Measurements from ENCODE around the gene ARL15. TPM values are rescaled to one million over a fixed set of nuclear protein-coding genes. Genes with fewer than 3 reads are reported as not detected.
A peak's percentile ranks its signal among the peaks of the same experiment; 100 is the strongest.

Gene ARL15
- total and polyA plus RNA-seq, 5 donors from 2014 or later = 16.5 to 27.7 (median 19.1) TPM

- no peaks in the 10 kb centered on the region for H3K36me3 ChIP-seq (ENCODE audit: control insufficient read depth, insufficient read depth, low read length)
- H3K9me3 Mint-ChIP-seq = peaks cover 0 to 5% (median 0%) of the 10 kb centered on the region in 7 donors
- no peaks in the 10 kb centered on the region for H3K27me3 ChIP-seq (ENCODE audit: control insufficient read depth, insufficient read depth, low read length)
- no peaks in the 10 kb centered on the region for H3K27me3 Mint-ChIP-seq
- no peaks in the 10 kb centered on the region for H3K9me3 ChIP-seq (ENCODE audit: control insufficient read depth in 2 of 2, low read length in 2 of 2)
- H3K4me1 ChIP-seq (ENCODE audit: control insufficient read depth, insufficient read depth, low read length, poor library complexity, severe bottlenecking) = no peaks in the 10 kb centered on the region
- peaks cover 18% of the 10 kb centered on the region for H3K36me3 Mint-ChIP-seq
- no peak overlapping the region for H3K27ac Mint-ChIP-seq
- no peak overlapping the region for H3K4me3 ChIP-seq (ENCODE audit: low read depth, low read length)
- no peak overlapping the region for H3K27ac ChIP-seq (ENCODE audit: insufficient read depth, low read length, poor library complexity, severe bottlenecking)
- ATAC-seq (ENCODE audit: low read depth in 2 of 2) (no peak), DNase-seq (no peak)
- no peaks in the 10 kb centered on the region for H3K4me1 Mint-ChIP-seq
- no peak overlapping the region for H3K4me3 Mint-ChIP-seq
These were observed 416.7 kb downstream of the ARL15 start for GRCh38 chr5:53893626-53894025.

DNA sequence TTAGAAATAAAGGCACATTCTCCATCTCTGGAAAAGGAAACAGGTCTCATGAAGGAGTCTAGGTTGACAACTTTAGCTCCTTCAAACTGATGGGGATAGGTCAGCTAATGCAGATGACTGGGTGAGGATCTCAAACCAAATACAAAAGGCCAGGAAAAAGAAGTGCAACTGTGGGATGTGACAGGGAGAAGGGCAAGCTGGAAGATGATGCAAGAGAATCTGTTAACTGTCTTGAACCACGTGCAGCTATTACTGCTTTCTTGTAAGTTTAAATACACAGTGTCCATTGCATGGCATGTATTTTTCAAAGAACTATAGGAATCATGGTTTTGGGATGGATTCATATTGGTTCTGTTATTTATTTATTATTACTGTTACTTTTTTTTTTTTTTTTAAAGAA is 418.1 kb downstream of the ARL15 start:
- H3K27ac Mint-ChIP-seq = no peak overlapping the region
- H3K36me3 Mint-ChIP-seq = peaks cover 15% of the 10 kb centered on the region
- no peaks in the 10 kb centered on the region for H3K9me3 ChIP-seq (ENCODE audit: control insufficient read depth in 2 of 2, low read length in 2 of 2)
- no peaks in the 10 kb centered on the region for H3K27me3 ChIP-seq (ENCODE audit: control insufficient read depth, insufficient read depth, low read length)
- no peaks in the 10 kb centered on the region for H3K4me1 Mint-ChIP-seq
- no peak overlapping the region for H3K27ac ChIP-seq (ENCODE audit: insufficient read depth, low read length, poor library complexity, severe bottlenecking)
- H3K4me1 ChIP-seq (ENCODE audit: control insufficient read depth, insufficient read depth, low read length, poor library complexity, severe bottlenecking) = no peaks in the 10 kb centered on the region
- H3K4me3 ChIP-seq (ENCODE audit: low read depth, low read length) = no peak overlapping the region
- no peaks in the 10 kb centered on the region for H3K36me3 ChIP-seq (ENCODE audit: control insufficient read depth, insufficient read depth, low read length)
- DNase-seq = no peak
- H3K9me3 Mint-ChIP-seq = no peaks in the 10 kb centered on the region
- no peak for ATAC-seq (ENCODE audit: low read depth in 2 of 2)
- no peak overlapping the region for H3K4me3 Mint-ChIP-seq
- H3K27me3 Mint-ChIP-seq = no peaks in the 10 kb centered on the region

DNA sequence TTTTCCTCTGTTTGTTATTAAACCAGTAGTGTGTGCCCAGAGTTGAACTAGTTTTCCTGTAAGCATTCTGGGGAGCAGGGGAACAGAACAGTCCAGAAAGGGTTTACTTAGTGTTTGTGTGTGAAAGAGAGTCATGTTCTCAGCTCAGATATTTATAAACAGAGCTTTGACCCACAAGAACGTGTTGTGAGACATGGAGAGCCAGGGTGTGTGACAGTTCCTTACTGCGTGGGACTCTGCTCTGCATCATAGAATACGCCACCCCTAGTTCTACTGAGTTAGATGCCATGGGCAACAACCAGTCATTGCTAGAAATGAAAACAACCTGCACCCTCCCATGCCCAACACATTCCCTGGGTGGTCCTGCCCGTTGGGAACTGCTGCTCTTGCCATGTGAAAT is 419.2 kb downstream of the ARL15 start:
- no peaks in the 10 kb centered on the region for H3K4me1 ChIP-seq (ENCODE audit: control insufficient read depth, insufficient read depth, low read length, poor library complexity, severe bottlenecking)
- H3K4me3 ChIP-seq (ENCODE audit: low read depth, low read length) = no peak overlapping the region
- no peaks in the 10 kb centered on the region for H3K4me1 Mint-ChIP-seq
- ATAC-seq (ENCODE audit: low read depth in 2 of 2) = no peak
- H3K27ac Mint-ChIP-seq = no peak overlapping the region
- peaks cover 14% of the 10 kb centered on the region for H3K36me3 Mint-ChIP-seq
- H3K27me3 ChIP-seq (ENCODE audit: control insufficient read depth, insufficient read depth, low read length) = no peaks in the 10 kb centered on the region
- H3K4me3 Mint-ChIP-seq = no peak overlapping the region
- no peaks in the 10 kb centered on the region for H3K27me3 Mint-ChIP-seq
- H3K27ac ChIP-seq (ENCODE audit: insufficient read depth, low read length, poor library complexity, severe bottlenecking) = no peak overlapping the region
- no peak for DNase-seq
- no peaks in the 10 kb centered on the region for H3K36me3 ChIP-seq (ENCODE audit: control insufficient read depth, insufficient read depth, low read length)
- H3K9me3 Mint-ChIP-seq = no peaks in the 10 kb centered on the region
- H3K9me3 ChIP-seq (ENCODE audit: control insufficient read depth in 2 of 2, low read length in 2 of 2) = no peaks in the 10 kb centered on the region

DNA sequence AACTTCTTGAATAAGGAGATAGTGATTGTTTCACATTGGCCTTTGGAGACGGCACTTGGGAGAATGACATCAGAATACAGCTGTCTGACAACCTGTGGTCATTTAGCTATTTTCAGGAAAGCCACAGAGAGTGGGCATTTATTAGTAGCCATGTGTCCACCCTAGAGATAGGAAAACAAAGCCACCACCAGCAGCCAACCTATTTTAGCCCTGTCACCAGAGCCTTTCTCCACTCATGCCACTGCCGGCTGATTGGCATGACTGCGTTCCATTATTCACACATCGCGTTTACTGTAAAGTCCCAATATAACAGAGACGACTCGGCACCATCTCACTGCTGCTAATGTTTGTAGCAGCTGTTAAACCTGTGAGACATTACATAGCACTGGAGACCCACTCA is 419.9 kb downstream of the ARL15 start:
- Histone ChIP-seq H3K36me3 (ENCODE audit: control insufficient read depth, insufficient read depth, low read length) (no peaks in the 10 kb centered on the region), H3K27me3 (ENCODE audit: control insufficient read depth, insufficient read depth, low read length) (no peaks in the 10 kb centered on the region), H3K27ac (ENCODE audit: insufficient read depth, low read length, poor library complexity, severe bottlenecking) (no peak overlapping the region), H3K4me3 (ENCODE audit: low read depth, low read length) (no peak overlapping the region), H3K9me3 (ENCODE audit: control insufficient read depth in 2 of 2, low read length in 2 of 2) (no peaks in the 10 kb centered on the region), H3K4me1 (ENCODE audit: control insufficient read depth, insufficient read depth, low read length, poor library complexity, severe bottlenecking) (no peaks in the 10 kb centered on the region)
- DNase-seq (no peak), ATAC-seq (ENCODE audit: low read depth in 2 of 2) (no peak)
- Mint-ChIP-seq H3K4me3 (no peak overlapping the region), H3K9me3 (no peaks in the 10 kb centered on the region), H3K27me3 (no peaks in the 10 kb centered on the region), H3K36me3 (peaks cover 14% of the 10 kb centered on the region), H3K27ac (no peak overlapping the region), H3K4me1 (no peaks in the 10 kb centered on the region)

- Mint-ChIP-seq H3K4me3 (no peak overlapping the region), H3K27ac (peak overlapping the region in 1 of 3 donors; percentile 60), H3K9me3 (no peaks in the 10 kb centered on the region), H3K27me3 (no peaks in the 10 kb centered on the region), H3K4me1 (peaks cover 0 to 4% (median 0%) of the 10 kb centered on the region in 4 donors), H3K36me3 (peaks cover 16% of the 10 kb centered on the region)
- ATAC-seq (ENCODE audit: low read depth in 2 of 2) (no peak), DNase-seq (no peak)
- Histone ChIP-seq H3K9me3 (ENCODE audit: control insufficient read depth in 2 of 2, low read length in 2 of 2) (no peaks in the 10 kb centered on the region), H3K36me3 (ENCODE audit: control insufficient read depth, insufficient read depth, low read length) (no peaks in the 10 kb centered on the region), H3K4me3 (ENCODE audit: low read depth, low read length) (no peak overlapping the region), H3K4me1 (ENCODE audit: control insufficient read depth, insufficient read depth, low read length, poor library complexity, severe bottlenecking) (no peaks in the 10 kb centered on the region), H3K27ac (ENCODE audit: insufficient read depth, low read length, poor library complexity, severe bottlenecking) (no peak overlapping the region), H3K27me3 (ENCODE audit: control insufficient read depth, insufficient read depth, low read length) (no peaks in the 10 kb centered on the region)
These were observed 425.5 kb downstream of the ARL15 start for GRCh38 chr5:53884844-53885243.

- no peak for ATAC-seq (ENCODE audit: low read depth in 2 of 2)
- Mint-ChIP-seq H3K9me3 (no peaks in the 10 kb centered on the region), H3K27ac (no peak overlapping the region), H3K36me3 (peaks cover 15% of the 10 kb centered on the region), H3K27me3 (no peaks in the 10 kb centered on the region), H3K4me1 (peaks cover 0 to 4% (median 0%) of the 10 kb centered on the region in 4 donors), H3K4me3 (no peak overlapping the region)
- Histone ChIP-seq H3K27ac (ENCODE audit: insufficient read depth, low read length, poor library complexity, severe bottlenecking) (no peak overlapping the region), H3K27me3 (ENCODE audit: control insufficient read depth, insufficient read depth, low read length) (no peaks in the 10 kb centered on the region), H3K9me3 (ENCODE audit: control insufficient read depth in 2 of 2, low read length in 2 of 2) (no peaks in the 10 kb centered on the region), H3K36me3 (ENCODE audit: control insufficient read depth, insufficient read depth, low read length) (no peaks in the 10 kb centered on the region), H3K4me1 (ENCODE audit: control insufficient read depth, insufficient read depth, low read length, poor library complexity, severe bottlenecking) (no peaks in the 10 kb centered on the region), H3K4me3 (ENCODE audit: low read depth, low read length) (no peak overlapping the region)
- no peak for DNase-seq
These were observed 426.0 kb downstream of the ARL15 start for GRCh38 chr5:53884417-53884816.

DNA sequence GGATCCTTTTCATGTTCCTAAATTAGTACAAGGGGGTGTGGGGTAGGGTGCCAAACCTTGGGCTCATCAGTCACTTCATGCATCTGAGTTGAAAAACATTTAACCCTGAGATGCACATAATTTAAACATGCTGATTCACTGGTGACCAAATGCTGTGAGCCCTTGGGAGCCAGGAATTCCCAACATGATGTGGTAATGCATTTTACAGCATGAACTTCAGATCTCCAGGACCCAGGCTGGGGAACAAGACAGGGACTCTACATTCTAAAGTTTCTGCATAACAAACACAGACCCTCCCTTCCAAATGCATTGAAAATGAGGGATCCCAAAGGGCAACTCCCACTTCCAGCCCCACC is 427.7 kb downstream of the ARL15 start:
- no peaks in the 10 kb centered on the region for H3K27me3 ChIP-seq (ENCODE audit: control insufficient read depth, insufficient read depth, low read length)
- Mint-ChIP-seq H3K4me3 (no peak overlapping the region), H3K4me1 (peaks cover 0 to 4% (median 0%) of the 10 kb centered on the region in 4 donors), H3K36me3 (peaks cover 10% of the 10 kb centered on the region), H3K27ac (no peak overlapping the region), H3K27me3 (no peaks in the 10 kb centered on the region), H3K9me3 (peaks cover 0 to 1% (median 0%) of the 10 kb centered on the region in 7 donors)
- no peak overlapping the region for H3K27ac ChIP-seq (ENCODE audit: insufficient read depth, low read length, poor library complexity, severe bottlenecking)
- H3K4me1 ChIP-seq (ENCODE audit: control insufficient read depth, insufficient read depth, low read length, poor library complexity, severe bottlenecking) = no peaks in the 10 kb centered on the region
- H3K4me3 ChIP-seq (ENCODE audit: low read depth, low read length) = no peak overlapping the region
- DNase-seq (no peak), ATAC-seq (ENCODE audit: low read depth in 2 of 2) (no peak)
- no peaks in the 10 kb centered on the region for H3K9me3 ChIP-seq (ENCODE audit: control insufficient read depth in 2 of 2, low read length in 2 of 2)
- no peaks in the 10 kb centered on the region for H3K36me3 ChIP-seq (ENCODE audit: control insufficient read depth, insufficient read depth, low read length)

- Mint-ChIP-seq H3K4me3 (no peak overlapping the region), H3K27ac (no peak overlapping the region), H3K36me3 (peaks cover 7% of the 10 kb centered on the region)
These were observed 428.2 kb downstream of the ARL15 start for GRCh38 chr5:53882006-53882675.

More at GRCh38 chr5:53882006-53882675, 428.2 kb downstream of the ARL15 start:
- Mint-ChIP-seq H3K4me1 (peaks cover 0 to 4% (median 0%) of the 10 kb centered on the region in 4 donors), H3K27me3 (no peaks in the 10 kb centered on the region), H3K9me3 (peaks cover 0 to 1% (median 0%) of the 10 kb centered on the region in 7 donors)
- H3K36me3 ChIP-seq (ENCODE audit: control insufficient read depth, insufficient read depth, low read length) = no peaks in the 10 kb centered on the region
- no peaks in the 10 kb centered on the region for H3K9me3 ChIP-seq (ENCODE audit: control insufficient read depth in 2 of 2, low read length in 2 of 2)
- no peaks in the 10 kb centered on the region for H3K4me1 ChIP-seq (ENCODE audit: control insufficient read depth, insufficient read depth, low read length, poor library complexity, severe bottlenecking)
- ATAC-seq (ENCODE audit: low read depth in 2 of 2) (no peak), DNase-seq (no peak)
- no peaks in the 10 kb centered on the region for H3K27me3 ChIP-seq (ENCODE audit: control insufficient read depth, insufficient read depth, low read length)
- no peak overlapping the region for H3K27ac ChIP-seq (ENCODE audit: insufficient read depth, low read length, poor library complexity, severe bottlenecking)
- H3K4me3 ChIP-seq (ENCODE audit: low read depth, low read length) = no peak overlapping the region
